ENCODE measurements around the gene DYNLT4.

DNA sequence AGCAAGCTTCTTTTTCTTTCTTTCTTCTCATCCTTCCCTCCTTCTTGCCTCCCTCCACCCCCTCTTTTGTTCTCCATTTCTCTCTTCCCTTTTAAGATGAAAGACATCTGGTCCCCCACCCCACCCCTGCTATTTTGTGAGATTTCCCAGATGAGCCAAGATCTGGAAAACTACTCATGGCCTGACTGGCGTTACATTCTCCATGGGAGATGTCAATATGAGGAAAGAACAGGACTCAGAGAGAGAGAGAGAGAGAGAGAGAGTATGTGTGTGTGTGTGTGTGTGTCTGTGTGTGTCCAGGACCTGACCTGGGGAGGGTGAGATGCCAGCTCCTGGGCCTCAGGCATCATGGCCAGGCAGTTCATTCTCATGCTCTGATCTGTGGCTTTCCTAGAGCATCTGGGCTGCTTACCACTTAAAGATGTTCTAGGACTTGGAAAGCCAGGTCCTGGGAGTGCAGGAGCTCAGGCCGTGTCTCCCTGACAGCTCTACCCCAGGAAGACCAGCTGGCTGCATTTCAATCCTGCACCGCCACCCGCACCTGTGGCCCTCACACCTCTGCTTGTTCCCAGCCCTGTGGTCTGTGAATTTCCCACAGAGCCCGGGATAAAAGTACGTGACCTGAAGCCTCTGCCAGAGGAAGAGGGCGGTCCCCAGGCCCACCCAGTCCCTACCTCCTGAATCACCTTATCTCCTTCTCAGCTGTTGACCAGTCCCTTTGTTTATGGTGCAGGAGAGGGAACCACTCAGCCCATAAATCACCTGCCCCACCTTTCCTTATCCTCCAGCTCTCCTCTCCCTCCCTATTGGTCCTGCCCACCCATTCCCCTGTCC is 16.0 kb downstream of the DYNLT4 start:
- TF ChIP-seq, protein P1, sequence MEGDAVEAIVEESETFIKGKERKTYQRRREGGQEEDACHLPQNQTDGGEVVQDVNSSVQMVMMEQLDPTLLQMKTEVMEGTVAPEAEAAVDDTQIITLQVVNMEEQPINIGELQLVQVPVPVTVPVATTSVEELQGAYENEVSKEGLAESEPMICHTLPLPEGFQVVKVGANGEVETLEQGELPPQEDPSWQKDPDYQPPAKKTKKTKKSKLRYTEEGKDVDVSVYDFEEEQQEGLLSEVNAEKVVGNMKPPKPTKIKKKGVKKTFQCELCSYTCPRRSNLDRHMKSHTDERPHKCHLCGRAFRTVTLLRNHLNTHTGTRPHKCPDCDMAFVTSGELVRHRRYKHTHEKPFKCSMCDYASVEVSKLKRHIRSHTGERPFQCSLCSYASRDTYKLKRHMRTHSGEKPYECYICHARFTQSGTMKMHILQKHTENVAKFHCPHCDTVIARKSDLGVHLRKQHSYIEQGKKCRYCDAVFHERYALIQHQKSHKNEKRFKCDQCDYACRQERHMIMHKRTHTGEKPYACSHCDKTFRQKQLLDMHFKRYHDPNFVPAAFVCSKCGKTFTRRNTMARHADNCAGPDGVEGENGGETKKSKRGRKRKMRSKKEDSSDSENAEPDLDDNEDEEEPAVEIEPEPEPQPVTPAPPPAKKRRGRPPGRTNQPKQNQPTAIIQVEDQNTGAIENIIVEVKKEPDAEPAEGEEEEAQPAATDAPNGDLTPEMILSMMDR (IDR thresholded peaks at IDR 0.05): no peak
- TF ChIP-seq POLR2A (IDR thresholded peaks at IDR 0.05): no peak

Measured in thyroid gland (tissue), 4 donors.